Choroid plexus epithelial cell (primary cell): ENCODE results near the gene MON2.
"Not testable (repeated sequence)": the region's sequence is repeated elsewhere in the genome, so short reads cannot be mapped to it uniquely, and the experiment has no call there.

Experiments used
- DNase-seq: peaks from one replicate; pipeline ENCODE4 v3.0.0-alpha.2; 2010; ENCODE audit warnings: low read depth
- H3K4me3 ChIP-seq: 2 replicates; pipeline ENCODE4 v1.5.1; 2011; ENCODE audit warnings: low read depth, mild to moderate bottlenecking, control low read depth, low read length, moderate library complexity
- TF ChIP-seq, protein P1 (sequence below): conservative IDR thresholded peaks from 2 replicates; pipeline ENCODE4 v1.5.1; 2011; ENCODE audit warnings: low read depth, mild to moderate bottlenecking, control low read depth, inconsistent platforms, low read length, moderate library complexity

The MON2 gene

DNA sequence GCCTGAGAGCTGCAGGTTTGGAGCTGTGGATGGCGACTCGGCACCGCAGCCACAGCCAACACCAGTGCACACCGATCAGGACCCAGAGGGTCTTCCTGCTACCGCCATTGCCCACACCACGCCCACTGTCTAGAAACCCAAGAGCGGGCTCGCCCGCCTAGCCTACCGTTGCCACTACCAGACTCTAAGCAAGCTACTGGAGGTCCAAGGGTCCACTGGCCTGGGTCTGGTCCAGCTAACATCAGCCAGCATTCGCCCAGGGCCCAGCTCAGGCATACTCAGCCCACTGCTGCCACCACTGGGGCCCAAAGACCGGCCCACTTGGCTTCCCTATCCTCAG is 30.5 kb upstream of the MON2 start:
- peak overlapping the region; percentile 55 for H3K4me3 ChIP-seq
- DNase-seq, result no peak
- TF ChIP-seq, protein P1, sequence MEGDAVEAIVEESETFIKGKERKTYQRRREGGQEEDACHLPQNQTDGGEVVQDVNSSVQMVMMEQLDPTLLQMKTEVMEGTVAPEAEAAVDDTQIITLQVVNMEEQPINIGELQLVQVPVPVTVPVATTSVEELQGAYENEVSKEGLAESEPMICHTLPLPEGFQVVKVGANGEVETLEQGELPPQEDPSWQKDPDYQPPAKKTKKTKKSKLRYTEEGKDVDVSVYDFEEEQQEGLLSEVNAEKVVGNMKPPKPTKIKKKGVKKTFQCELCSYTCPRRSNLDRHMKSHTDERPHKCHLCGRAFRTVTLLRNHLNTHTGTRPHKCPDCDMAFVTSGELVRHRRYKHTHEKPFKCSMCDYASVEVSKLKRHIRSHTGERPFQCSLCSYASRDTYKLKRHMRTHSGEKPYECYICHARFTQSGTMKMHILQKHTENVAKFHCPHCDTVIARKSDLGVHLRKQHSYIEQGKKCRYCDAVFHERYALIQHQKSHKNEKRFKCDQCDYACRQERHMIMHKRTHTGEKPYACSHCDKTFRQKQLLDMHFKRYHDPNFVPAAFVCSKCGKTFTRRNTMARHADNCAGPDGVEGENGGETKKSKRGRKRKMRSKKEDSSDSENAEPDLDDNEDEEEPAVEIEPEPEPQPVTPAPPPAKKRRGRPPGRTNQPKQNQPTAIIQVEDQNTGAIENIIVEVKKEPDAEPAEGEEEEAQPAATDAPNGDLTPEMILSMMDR, result no peak

DNA sequence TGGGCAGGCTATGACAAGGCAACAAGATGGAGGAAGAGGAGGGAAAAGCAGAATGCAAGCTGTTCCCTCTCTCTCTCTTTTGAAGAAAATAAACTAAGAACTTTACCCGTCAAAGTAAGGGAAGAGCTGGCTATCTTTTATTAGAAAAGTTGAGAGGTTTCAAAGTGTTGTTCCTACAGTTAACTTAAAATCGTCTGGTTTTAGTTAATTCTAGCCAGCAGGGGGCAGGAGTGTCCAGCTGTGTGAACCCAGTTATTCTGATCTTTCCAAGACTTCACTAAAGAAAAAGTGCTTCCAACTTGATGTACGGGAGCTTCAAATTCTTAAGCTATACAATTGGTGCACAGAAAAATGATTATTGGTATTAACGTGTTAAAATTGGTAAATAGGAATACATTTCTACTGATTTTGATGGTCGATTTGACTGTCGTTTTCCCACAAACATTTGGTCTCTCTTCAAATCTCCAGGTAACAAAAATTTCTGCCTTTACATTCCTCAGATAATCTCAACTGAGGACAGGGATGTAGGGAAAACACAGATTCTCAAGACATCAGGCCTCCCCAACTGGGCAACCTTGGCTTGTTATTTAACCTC is 28.4 kb upstream of the MON2 start:
- peak; percentile 78 for DNase-seq
- H3K4me3 ChIP-seq, result no peak overlapping the region
- TF ChIP-seq, protein P1, result peak; percentile 77

DNA sequence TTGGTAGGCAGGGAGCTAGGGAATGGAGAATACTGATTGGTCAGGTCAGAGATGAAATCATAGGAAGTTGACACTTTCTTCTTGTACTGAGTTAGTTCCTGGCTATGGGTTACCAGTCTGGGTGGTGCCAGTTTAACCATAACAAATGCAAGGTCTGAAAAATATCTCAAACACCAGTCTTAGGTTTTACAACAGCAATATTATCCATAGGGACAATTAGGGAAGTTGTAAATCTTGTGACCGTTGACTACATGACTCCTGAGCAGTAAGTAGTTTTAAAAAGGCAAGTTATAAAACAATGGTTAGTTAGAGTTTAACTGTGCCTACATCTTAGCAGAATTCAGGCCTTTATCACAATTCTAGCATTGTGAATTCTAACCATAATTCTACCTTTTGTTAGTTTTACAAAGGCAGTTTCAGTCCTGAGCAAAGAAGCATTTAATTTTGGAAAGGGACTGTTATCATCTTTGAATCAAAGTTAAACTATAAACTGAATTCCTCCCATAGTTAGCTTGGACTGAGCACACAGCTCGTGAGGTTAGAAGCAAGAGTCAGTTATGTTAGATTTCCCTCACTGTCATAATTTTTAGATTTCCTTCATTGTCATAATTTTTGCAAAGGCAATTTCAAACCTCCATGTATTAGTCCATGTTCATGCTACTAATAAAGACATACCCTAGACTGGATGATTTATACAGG is 19.7 kb upstream of the MON2 start:
- H3K4me3 ChIP-seq, result no peak overlapping the region
- TF ChIP-seq, protein P1, result no peak
- no peak for DNase-seq

DNA sequence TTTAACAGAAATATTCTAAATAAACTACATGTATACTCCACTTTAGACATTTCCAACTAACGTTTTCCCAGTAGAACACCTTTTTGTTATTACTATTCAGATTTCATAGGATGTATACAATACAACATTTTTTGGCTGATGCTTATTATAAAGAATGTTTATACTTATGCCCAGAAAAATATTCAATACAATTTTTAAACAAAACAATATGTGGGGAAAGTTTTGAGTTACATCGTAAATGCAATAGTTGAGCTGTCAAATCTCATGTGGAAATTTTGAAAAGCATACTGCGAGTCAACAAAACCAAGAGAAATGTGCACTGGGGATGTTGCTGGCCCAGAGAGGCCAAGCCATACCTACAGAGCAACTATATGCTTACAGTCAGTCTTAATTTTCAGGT is 18.2 kb upstream of the MON2 start:
- DNase-seq, result no peak
- H3K4me3 ChIP-seq, result no peak overlapping the region
- TF ChIP-seq, protein P1, result no peak

DNA sequence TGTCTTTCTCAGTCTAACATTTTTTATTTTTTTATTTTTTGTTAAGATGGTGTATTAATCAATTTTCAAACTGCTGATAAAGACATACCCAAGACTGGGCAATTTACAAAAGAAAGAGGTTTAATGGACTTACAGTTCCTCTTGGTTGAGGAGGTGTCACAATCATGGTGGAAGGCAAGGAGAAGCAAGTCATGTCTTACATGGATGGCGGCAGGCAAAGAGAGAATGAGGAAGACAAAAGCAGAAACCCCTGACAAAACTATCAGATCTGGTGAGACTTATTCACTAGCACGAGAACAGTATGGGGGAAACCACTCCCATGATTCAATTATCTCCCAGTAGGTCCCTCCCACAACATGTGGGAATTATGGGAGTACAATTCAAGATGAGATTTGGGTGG is 11.2 kb upstream of the MON2 start:
- H3K4me3 ChIP-seq, DNase-seq: not testable (repeated sequence)

DNA sequence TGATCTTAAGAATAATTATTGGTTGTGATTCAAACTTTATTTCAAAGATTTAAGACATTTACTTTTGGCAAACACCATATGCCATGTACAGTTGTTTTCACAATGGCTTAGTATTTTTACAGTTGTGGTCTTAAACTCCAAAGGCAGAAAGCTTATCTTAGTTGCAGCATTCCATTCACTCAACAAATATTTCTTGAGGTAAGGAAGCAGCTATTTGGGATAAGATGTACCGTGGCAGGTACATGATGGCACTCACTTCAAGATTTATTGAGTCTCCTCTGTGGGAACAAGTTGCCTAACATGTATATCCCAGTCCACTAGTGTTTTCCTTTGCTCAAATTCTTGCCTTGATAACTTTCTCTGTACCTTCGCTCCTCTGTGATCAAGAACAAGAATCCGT is 8.0 kb upstream of the MON2 start:
- DNase-seq, result peak; percentile 14
- TF ChIP-seq, protein P1, result no peak
- no peak overlapping the region for H3K4me3 ChIP-seq

DNA sequence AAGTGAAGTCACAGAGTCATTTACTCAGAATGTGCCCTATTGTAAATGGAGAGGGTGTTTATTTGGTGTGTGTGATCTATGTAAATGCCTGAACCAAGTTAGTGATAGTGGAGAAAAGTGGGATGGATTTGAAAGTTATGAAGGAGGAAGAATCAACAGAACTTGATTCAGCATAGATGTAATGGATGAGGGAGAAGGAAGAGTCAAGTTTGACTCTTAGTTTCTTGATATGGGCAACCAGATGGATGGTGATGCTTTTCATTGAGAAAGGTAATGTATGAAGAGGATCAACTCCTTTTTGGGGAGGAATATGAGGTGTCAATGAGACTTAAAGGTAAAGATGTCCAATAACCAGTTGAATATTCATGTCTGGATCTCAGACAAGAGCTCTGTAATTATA is 6.7 kb upstream of the MON2 start:
- no peak for DNase-seq
- TF ChIP-seq, protein P1, result no peak
- H3K4me3 ChIP-seq, result no peak overlapping the region

DNA sequence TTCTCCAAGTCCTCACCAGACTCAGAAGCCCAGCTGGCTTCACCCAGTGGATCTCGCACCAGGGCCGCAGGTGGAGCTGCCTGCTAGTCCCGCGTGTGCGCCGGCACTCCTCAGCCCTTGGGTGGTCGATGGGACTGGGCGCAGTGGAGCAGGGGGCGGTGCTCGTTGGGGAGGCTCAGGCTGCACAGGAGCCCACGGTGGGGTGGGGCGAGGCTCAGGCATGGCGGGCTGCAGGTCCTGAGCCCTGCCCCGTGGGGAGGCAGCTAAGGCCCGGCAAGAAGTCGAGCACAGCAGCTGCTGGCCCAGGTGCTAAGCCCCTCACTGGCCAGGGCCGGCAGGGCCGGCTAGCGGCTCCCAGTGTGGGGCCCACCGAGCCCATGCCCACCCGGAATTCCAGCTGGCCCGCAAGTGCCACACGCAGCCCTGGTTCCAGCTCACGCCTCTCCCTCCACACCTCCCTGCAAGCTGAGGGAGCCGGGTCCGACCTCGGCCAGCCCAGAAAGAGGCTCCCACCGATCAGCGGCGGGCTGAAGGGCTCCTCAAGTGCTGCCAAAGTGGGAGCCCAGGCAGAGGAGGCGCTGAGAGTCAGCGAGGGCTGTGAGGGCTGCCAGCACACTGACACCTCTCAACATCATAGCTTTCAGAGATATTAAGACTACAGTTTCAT is 5.3 kb upstream of the MON2 start:
- not testable (repeated sequence) for DNase-seq, H3K4me3 ChIP-seq

DNA sequence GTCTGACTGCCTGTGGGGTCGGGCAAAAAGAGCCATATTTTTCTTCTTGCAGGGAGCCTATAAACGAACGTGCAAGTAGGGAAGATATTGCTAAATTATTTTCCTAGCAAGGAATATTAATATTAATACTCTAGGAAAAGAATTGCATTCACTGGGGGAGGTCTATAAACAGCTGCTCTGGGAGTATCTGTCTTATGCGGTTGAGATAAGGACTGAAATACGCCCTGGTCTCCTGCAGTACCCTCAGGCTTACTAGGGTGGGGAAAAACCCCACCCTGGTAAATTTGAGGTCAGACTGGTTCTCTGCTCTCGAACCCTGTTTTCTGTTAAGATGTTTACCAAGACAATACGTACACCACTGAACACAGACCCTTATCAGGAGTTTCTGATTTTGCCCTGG is 3.4 kb upstream of the MON2 start:
- DNase-seq, H3K4me3 ChIP-seq: not testable (repeated sequence)
